ENCODE measurements around the gene P2RY6.

The P2RY6 gene

GRCh38 chr11:73296501-73297230, 24.5 kb downstream of the P2RY6 start:
- DNase-seq (ENCODE audit: low spot score) = no peak

GRCh38 chr11:73297231-73297590, 25.1 kb downstream of the P2RY6 start:
- DNase-seq (ENCODE audit: low spot score) = no peak

GRCh38 chr11:73297702-73298101, 25.6 kb downstream of the P2RY6 start:
- DNase-seq (ENCODE audit: low spot score) = no peak

- no peak for DNase-seq (ENCODE audit: low spot score)
Measured at GRCh38 chr11:73298233-73298632, 26.1 kb downstream of the P2RY6 start.

- no peak for DNase-seq (ENCODE audit: low spot score)
Measured at GRCh38 chr11:73299751-73300150, 27.6 kb downstream of the P2RY6 start.

- DNase-seq (ENCODE audit: low spot score) = peak; percentile 25
Measured at GRCh38 chr11:73306069-73306841, 34.1 kb downstream of the P2RY6 start.

GRCh38 chr11:73306977-73307322, 34.8 kb downstream of the P2RY6 start:
- DNase-seq (ENCODE audit: low spot score) = no peak

- peak; percentile 94 for DNase-seq (ENCODE audit: low spot score)
Measured at GRCh38 chr11:73307323-73308002, 35.3 kb downstream of the P2RY6 start.

GRCh38 chr11:73308003-73308960, 36.1 kb downstream of the P2RY6 start, which contains the start of gene ARHGEF17:
ARHGEF17 (plus strand) TSS chr11:73308276; CDS start chr11:73308639, 363 bp downstream.
- DNase-seq (ENCODE audit: low spot score) = peak; percentile 74

- DNase-seq (ENCODE audit: low spot score) = peak; percentile 84
Measured at GRCh38 chr11:73308961-73309919, 37.1 kb downstream of the P2RY6 start.

- no peak for DNase-seq (ENCODE audit: low spot score)
Measured at GRCh38 chr11:73310076-73310475, 37.9 kb downstream of the P2RY6 start.

- no peak for DNase-seq (ENCODE audit: low spot score)
Measured at GRCh38 chr11:73310661-73311393, 38.7 kb downstream of the P2RY6 start.

GRCh38 chr11:73311394-73311869, 39.3 kb downstream of the P2RY6 start:
- no peak for DNase-seq (ENCODE audit: low spot score)

- no peak for DNase-seq (ENCODE audit: low spot score)
Measured at GRCh38 chr11:73312036-73312435, 39.9 kb downstream of the P2RY6 start.

- no peak for DNase-seq (ENCODE audit: low spot score)
Measured at GRCh38 chr11:73312851-73313327, 40.8 kb downstream of the P2RY6 start.

- no peak for DNase-seq (ENCODE audit: low spot score)
Measured at GRCh38 chr11:73313652-73314051, 41.5 kb downstream of the P2RY6 start.

- DNase-seq (ENCODE audit: low spot score) = no peak
Measured at GRCh38 chr11:73314117-73314961, 42.2 kb downstream of the P2RY6 start.

GRCh38 chr11:73315293-73316020, 43.3 kb downstream of the P2RY6 start:
- DNase-seq (ENCODE audit: low spot score) = no peak
